K562 (cell line): ENCODE results near the gene SLC25A45. TPM values are rescaled to one million over a fixed set of nuclear protein-coding genes. Genes with fewer than 3 reads are reported as not detected.

Experiments
- ARID1B ChIP-seq: fragments of 450-650 bp; IDR thresholded peaks from 2 replicates; pipeline ENCODE4 v1.6.1; 2016; ENCODE audit warnings: antibody characterized with exemption, mild to moderate bottlenecking, inconsistent platforms
- CBFA2T3 ChIP-seq: fragments of 450-650 bp; IDR thresholded peaks from 2 replicates; pipeline ENCODE4 v1.6.1; 2017
- CTBP1 ChIP-seq: fragments of 450-650 bp; IDR thresholded peaks from 2 replicates; pipeline ENCODE4 v1.6.1; 2016; ENCODE audit warnings: borderline replicate concordance
- EP300 ChIP-seq: IDR thresholded peaks from 2 replicates; pipeline ENCODE4 v1.6.1; 2012; ENCODE audit warnings: low read length, improper control_type of control experiment
- ERF ChIP-seq: fragments of 450-650 bp; formaldehyde crosslinking; IDR thresholded peaks from 2 replicates; pipeline ENCODE4 v1.4.0; 2020; ENCODE audit warnings: mild to moderate bottlenecking, mixed read lengths
- GABPB1 ChIP-seq: sonication (generic); formaldehyde crosslinking; IDR thresholded peaks from 2 replicates; pipeline ENCODE4 v1.8.0; 2022; ENCODE audit warnings: mild to moderate bottlenecking, missing genetic modification reagents
- JUND ChIP-seq, 2 experiments: IDR thresholded peaks; 2 replicates in 1 of 2; 3 replicates in 1 of 2; pipeline ENCODE4 v1.6.1; 2011; ENCODE audit warnings: borderline replicate concordance in 2 of 2, low read depth in 2 of 2, low read length in 2 of 2, improper control_type of control experiment in 1 of 2, missing biosample characterization in 1 of 2, missing genetic modification characterization in 1 of 2, missing genetic modification reagents in 1 of 2
- KDM1A ChIP-seq, 2 experiments: fragments of 450-650 bp; IDR thresholded peaks; 2 replicates each; pipeline ENCODE4 v1.6.1; 2016; ENCODE audit warnings: mild to moderate bottlenecking in 2 of 2
- KLF16 ChIP-seq: IDR thresholded peaks from 2 replicates; pipeline ENCODE4 v1.6.1; 2016; ENCODE audit warnings: antibody characterized with exemption
- LCOR ChIP-seq: sonication (generic); formaldehyde crosslinking; IDR thresholded peaks from 2 replicates; pipeline ENCODE4 v1.8.0; 2022; ENCODE audit warnings: mild to moderate bottlenecking, missing genetic modification reagents
- NFATC3 ChIP-seq: fragments of 450-650 bp; IDR thresholded peaks from 2 replicates; pipeline ENCODE4 v1.6.1; 2017; ENCODE audit warnings: mild to moderate bottlenecking
- SMARCE1 ChIP-seq: fragments of 450-650 bp; IDR thresholded peaks from 2 replicates; pipeline ENCODE4 v1.7.1; 2016; ENCODE audit warnings: mild to moderate bottlenecking
- SOX6 ChIP-seq: fragments of 450-650 bp; IDR thresholded peaks from 2 replicates; pipeline ENCODE4 v1.6.1; 2014; ENCODE audit warnings: mild to moderate bottlenecking
- ZKSCAN8 ChIP-seq: fragments of 200-800 bp; sonication (Bioruptor generic); IDR thresholded peaks from 2 replicates; pipeline ENCODE4 v1.6.1; 2016; ENCODE audit warnings: missing genetic modification characterization, missing compliant biosample characterization
- ZNF41 ChIP-seq: fragments of 250-450 bp; sonication (Bioruptor Pico); conservative IDR thresholded peaks from 2 replicates; pipeline ENCODE4 v1.4.0; 2020; ENCODE audit warnings: mild to moderate bottlenecking
- ZNF639 ChIP-seq, 2 experiments: fragments of 200-800 bp in 1 of 2; sonication (Bioruptor generic) in 1 of 2; sonication (generic) in 1 of 2; formaldehyde crosslinking in 1 of 2; IDR thresholded peaks in 1 of 2; conservative IDR thresholded peaks in 1 of 2; 2 replicates each; pipeline versions ENCODE4 v1.5.0 to v1.6.1; 2016 to 2020; ENCODE audit warnings: missing compliant biosample characterization in 1 of 2, missing genetic modification characterization in 1 of 2, missing genetic modification reagents in 1 of 2
- ZZZ3 ChIP-seq: fragments of 450-650 bp; IDR thresholded peaks from 2 replicates; pipeline ENCODE4 v1.6.1; 2016; ENCODE audit warnings: antibody characterized with exemption, mild to moderate bottlenecking, moderate library complexity
- polyA plus RNA-seq, 8 experiments: library from polyadenylated mRNA; depleted of rRNA in 4 of 8; stranded (reverse) in 5 of 8; unstranded in 3 of 8; fragments of >200 nt; fragmentation: Nextera tagmentation in 2 of 8; fragmentation: Illumina TruSeq in 1 of 8; extraction: Ambion mirVana in 2 of 8; extraction: Trizol in 1 of 8; gene quantifications; 2 replicates each; pipeline versions ENCODE4 v1.2.1 to v1.2.3, GENCODE V29; 2011 to 2014; ENCODE audit warnings: inconsistent platforms in 1 of 8, missing spikeins in 1 of 8
- total RNA-seq, 7 experiments: library from RNA; depleted of rRNA in 6 of 7; stranded (reverse); fragments of >200 nt in 6 of 7; fragmentation: Illumina TruSeq in 2 of 7; extraction: Trizol in 2 of 7; gene quantifications; 2 replicates each; pipeline versions ENCODE4 v1.2.1 to v1.2.3, GENCODE V29; 2011 to 2021; ENCODE audit warnings: low replicate concordance in 1 of 7
- TF ChIP-seq, protein P1 (sequence below), 2 experiments: fragments of 450-650 bp; IDR thresholded peaks; 2 replicates each; pipeline ENCODE4 v1.6.1; 2018; ENCODE audit warnings: mild to moderate bottlenecking in 2 of 2, low read depth in 1 of 2; ENCODE audit not compliant: partially characterized antibody in 2 of 2
- TF ChIP-seq, protein P2 (sequence below): fragments of 200-800 bp; sonication (Bioruptor generic); IDR thresholded peaks from 2 replicates; pipeline ENCODE4 v1.6.1; 2017; ENCODE audit warnings: missing genetic modification characterization, missing compliant biosample characterization
- TF ChIP-seq, protein P3 (sequence below): fragments of 450-650 bp; formaldehyde crosslinking; IDR thresholded peaks from 2 replicates; pipeline ENCODE4 v1.4.0; 2020; ENCODE audit warnings: mild to moderate bottlenecking, moderate library complexity

The SLC25A45 gene
- total and polyA plus RNA-seq, 9 of the 15 experiments (the other 6 are each of a cell fraction or from before 2014, with no cell fraction given), result 0.15 to 2.3 (median 0.68) TPM

DNA sequence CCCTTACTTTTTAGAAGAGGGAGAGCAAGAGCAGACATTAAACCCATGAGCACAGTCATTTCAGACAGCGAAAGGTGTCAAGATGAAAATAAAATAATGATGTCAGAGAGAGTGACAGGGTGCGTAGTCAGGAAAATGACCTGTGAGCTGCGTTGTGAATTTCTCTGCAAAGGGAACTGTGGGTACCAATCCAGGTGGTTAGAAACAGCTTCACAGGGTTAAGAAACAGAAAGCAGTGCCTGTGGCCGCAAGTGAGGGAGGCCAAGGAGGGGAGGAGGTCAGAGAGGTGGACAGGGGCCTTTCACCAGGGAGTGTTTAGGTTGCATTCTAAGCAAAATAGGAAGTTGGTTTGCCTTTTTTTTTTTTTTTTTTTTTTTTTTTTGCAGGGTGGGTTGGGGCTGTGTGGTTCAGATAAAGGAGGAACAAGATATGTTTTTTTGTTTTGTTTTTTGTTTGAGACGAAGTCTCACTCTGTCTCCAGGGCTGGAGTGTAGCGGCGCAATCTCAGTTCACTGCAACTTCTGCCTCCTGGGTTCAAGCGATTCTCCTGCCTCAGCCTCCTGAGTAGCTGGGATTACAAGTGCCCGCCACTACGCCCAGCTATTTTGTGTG lies 20.0 kb downstream of the SLC25A45 start (continued):
- TF ChIP-seq SOX6, result peak; percentile 59; the same call in 1 of the 2 replicates
- no peak for TF ChIP-seq KLF16
- TF ChIP-seq, protein P1, sequence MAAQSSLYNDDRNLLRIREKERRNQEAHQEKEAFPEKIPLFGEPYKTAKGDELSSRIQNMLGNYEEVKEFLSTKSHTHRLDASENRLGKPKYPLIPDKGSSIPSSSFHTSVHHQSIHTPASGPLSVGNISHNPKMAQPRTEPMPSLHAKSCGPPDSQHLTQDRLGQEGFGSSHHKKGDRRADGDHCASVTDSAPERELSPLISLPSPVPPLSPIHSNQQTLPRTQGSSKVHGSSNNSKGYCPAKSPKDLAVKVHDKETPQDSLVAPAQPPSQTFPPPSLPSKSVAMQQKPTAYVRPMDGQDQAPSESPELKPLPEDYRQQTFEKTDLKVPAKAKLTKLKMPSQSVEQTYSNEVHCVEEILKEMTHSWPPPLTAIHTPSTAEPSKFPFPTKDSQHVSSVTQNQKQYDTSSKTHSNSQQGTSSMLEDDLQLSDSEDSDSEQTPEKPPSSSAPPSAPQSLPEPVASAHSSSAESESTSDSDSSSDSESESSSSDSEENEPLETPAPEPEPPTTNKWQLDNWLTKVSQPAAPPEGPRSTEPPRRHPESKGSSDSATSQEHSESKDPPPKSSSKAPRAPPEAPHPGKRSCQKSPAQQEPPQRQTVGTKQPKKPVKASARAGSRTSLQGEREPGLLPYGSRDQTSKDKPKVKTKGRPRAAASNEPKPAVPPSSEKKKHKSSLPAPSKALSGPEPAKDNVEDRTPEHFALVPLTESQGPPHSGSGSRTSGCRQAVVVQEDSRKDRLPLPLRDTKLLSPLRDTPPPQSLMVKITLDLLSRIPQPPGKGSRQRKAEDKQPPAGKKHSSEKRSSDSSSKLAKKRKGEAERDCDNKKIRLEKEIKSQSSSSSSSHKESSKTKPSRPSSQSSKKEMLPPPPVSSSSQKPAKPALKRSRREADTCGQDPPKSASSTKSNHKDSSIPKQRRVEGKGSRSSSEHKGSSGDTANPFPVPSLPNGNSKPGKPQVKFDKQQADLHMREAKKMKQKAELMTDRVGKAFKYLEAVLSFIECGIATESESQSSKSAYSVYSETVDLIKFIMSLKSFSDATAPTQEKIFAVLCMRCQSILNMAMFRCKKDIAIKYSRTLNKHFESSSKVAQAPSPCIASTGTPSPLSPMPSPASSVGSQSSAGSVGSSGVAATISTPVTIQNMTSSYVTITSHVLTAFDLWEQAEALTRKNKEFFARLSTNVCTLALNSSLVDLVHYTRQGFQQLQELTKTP (IDR thresholded peaks at IDR 0.05; ENCODE audit: low read depth in 1 of 2, partially characterized antibody in 2 of 2), result peak in 1 of 2 experiments; percentile 36
- TF ChIP-seq ZNF41 (CRISPR knock-in tag), result no peak
- TF ChIP-seq, protein P2, sequence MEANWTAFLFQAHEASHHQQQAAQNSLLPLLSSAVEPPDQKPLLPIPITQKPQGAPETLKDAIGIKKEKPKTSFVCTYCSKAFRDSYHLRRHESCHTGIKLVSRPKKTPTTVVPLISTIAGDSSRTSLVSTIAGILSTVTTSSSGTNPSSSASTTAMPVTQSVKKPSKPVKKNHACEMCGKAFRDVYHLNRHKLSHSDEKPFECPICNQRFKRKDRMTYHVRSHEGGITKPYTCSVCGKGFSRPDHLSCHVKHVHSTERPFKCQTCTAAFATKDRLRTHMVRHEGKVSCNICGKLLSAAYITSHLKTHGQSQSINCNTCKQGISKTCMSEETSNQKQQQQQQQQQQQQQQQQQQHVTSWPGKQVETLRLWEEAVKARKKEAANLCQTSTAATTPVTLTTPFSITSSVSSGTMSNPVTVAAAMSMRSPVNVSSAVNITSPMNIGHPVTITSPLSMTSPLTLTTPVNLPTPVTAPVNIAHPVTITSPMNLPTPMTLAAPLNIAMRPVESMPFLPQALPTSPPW (CRISPR knock-in tag), result peak; percentile 70
- TF ChIP-seq ARID1B, result peak; percentile 78
- no peak for TF ChIP-seq NFATC3
- TF ChIP-seq, protein P3, sequence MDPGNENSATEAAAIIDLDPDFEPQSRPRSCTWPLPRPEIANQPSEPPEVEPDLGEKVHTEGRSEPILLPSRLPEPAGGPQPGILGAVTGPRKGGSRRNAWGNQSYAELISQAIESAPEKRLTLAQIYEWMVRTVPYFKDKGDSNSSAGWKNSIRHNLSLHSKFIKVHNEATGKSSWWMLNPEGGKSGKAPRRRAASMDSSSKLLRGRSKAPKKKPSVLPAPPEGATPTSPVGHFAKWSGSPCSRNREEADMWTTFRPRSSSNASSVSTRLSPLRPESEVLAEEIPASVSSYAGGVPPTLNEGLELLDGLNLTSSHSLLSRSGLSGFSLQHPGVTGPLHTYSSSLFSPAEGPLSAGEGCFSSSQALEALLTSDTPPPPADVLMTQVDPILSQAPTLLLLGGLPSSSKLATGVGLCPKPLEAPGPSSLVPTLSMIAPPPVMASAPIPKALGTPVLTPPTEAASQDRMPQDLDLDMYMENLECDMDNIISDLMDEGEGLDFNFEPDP, result no peak
- 0 out of 2 replicates have a peak, but pooled peaks have one; percentile 29 for TF ChIP-seq CTBP1
- TF ChIP-seq ZNF639 (CRISPR knock-in tag; conservative IDR thresholded peaks at IDR 0.05 in 1 of 2, IDR thresholded peaks at IDR 0.05 in 1 of 2), result peak in 1 of 2 experiments; percentile 67; a peak in 2 of 4 replicates
- peak; percentile 3; the same call in 1 of the 2 replicates for TF ChIP-seq JUND (IDR thresholded peaks at IDR 0.05; ENCODE audit: borderline replicate concordance, low read depth, low read length)
- TF ChIP-seq JUND (tag; IDR thresholded peaks at IDR 0.05; ENCODE audit: borderline replicate concordance, low read depth, low read length), result no peak
- TF ChIP-seq ERF (CRISPR knock-in tag), result no peak
- 0 out of 4 replicates have a peak, but pooled peaks of 1 of the 2 experiments have one; percentile 26 for TF ChIP-seq KDM1A (IDR thresholded peaks at IDR 0.05)
- 0 out of 2 replicates have a peak, but pooled peaks have one; percentile 21 for TF ChIP-seq GABPB1 (CRISPR knock-in tag)
- peak; percentile 86 for TF ChIP-seq SMARCE1
- peak; percentile 61; the same call in 1 of the 2 replicates for TF ChIP-seq LCOR
- TF ChIP-seq EP300, result peak; percentile 37; the same call in 1 of the 2 replicates
- no peak for TF ChIP-seq ZZZ3
- peak; percentile 34; the same call in 1 of the 2 replicates for TF ChIP-seq ZKSCAN8 (CRISPR knock-in tag)
- TF ChIP-seq CBFA2T3, result peak; percentile 79
